HCT116 (cell line): Measurements from ENCODE around the gene SLC2A13. TPM values are rescaled to one million over a fixed set of nuclear protein-coding genes. Genes with fewer than 3 reads are reported as not detected.
"Not testable (repeated sequence)": the region's sequence is repeated elsewhere in the genome, so short reads cannot be mapped to it uniquely, and the experiment has no call there.

Experiments
- ATAC-seq: fragments of 200-7000 bp; cut with Tn5 transposase; 2 replicates; pipeline ENCODE4 v1.9.1; 2020; ENCODE audit warnings: mild to moderate bottlenecking, moderate library complexity
- BruUV-seq: library from RNA; stranded (reverse); fragments of 400-500 nt; replicated peaks from 2 replicates; lab custom pipeline; 2021; lab: Mats Ljungman, UMichigan
- CTCF ChIA-PET: fragments of 300-600 bp; sonication (Branson Sonifier 250); formaldehyde crosslinking; loops from one replicate; lab custom pipeline; 2021; ENCODE audit warnings: antibody characterized with exemption; lab: Charles Lee
- POLR2A ChIA-PET: fragments of 300-600, 350-600 bp; sonication (Branson Sonifier 250); formaldehyde crosslinking; loops from one replicate; lab custom pipeline; 2021; ENCODE audit warnings: antibody characterized with exemption; lab: Charles Lee
- RAD21 ChIA-PET, 2 experiments: fragments of 300-600 bp; sonication (Branson Sonifier 250); formaldehyde crosslinking; loops; one replicate each; lab custom pipeline; 2023; ENCODE audit warnings: low total read pairs in 2 of 2; ENCODE audit not compliant: uncharacterized antibody in 2 of 2, unreplicated experiment in 2 of 2, low non-redundant PET in 1 of 2; lab: Charles Lee
- DNase-seq: peaks from one replicate; pipeline ENCODE4 v3.0.0-alpha.2; 2010; ENCODE audit warnings: low read depth, low spot score
- H2AFZ ChIP-seq: fragments of 200-600 bp; shearing (Covaris generic), sonication (generic); 2 replicates; pipeline ENCODE4 v1.6.1; 2017; ENCODE audit warnings: low read depth, mixed run types, mixed read lengths, antibody characterized with exemption, low read length; ENCODE audit not compliant: poor library complexity, severe bottlenecking
- H3K27ac ChIP-seq: 2 replicates; pipeline ENCODE4 v1.5.1; 2012; ENCODE audit warnings: low read depth, low read length
- H3K27me3 ChIP-seq: fragments of 200-600 bp; sonication (generic); 2 replicates; pipeline ENCODE4 v1.6.1; 2016; ENCODE audit warnings: mixed run types, low read length, mixed read lengths; ENCODE audit not compliant: insufficient read depth
- H3K36me3 ChIP-seq, 2 experiments: fragments of 200-500 bp in 1 of 2; fragments of 200-600 bp in 1 of 2; sonication (Bioruptor generic) in 1 of 2; sonication (generic) in 1 of 2; 2 replicates each; pipeline versions ENCODE4 v1.5.1 to v1.6.1; 2014 to 2016; ENCODE audit warnings: low read length in 2 of 2, inconsistent platforms in 1 of 2, mixed read lengths in 1 of 2, mixed run types in 1 of 2; ENCODE audit not compliant: insufficient read depth in 2 of 2, control insufficient read depth in 1 of 2
- H3K4me1 ChIP-seq, 2 experiments: fragments of 200-600 bp in 1 of 2; sonication (generic) in 1 of 2; 2 replicates each; pipeline versions ENCODE4 v1.5.1 to v1.6.1; 2012 to 2017; ENCODE audit warnings: low read length in 2 of 2, inconsistent platforms in 1 of 2, mild to moderate bottlenecking in 1 of 2, mixed read lengths in 1 of 2, mixed run types in 1 of 2, moderate library complexity in 1 of 2; ENCODE audit not compliant: insufficient read depth in 2 of 2, control insufficient read depth in 1 of 2
- H3K4me2 ChIP-seq: fragments of 200-600 bp; sonication (generic); 2 replicates; pipeline ENCODE4 v1.6.1; 2017; ENCODE audit warnings: mixed run types, low read length, mixed read lengths
- H3K4me3 ChIP-seq, 2 experiments: fragments of 200-600 bp in 1 of 2; sonication (generic) in 1 of 2; replicated peaks in 1 of 2; 2 replicates each; pipeline ENCODE4 v1.5.1; 2011 to 2016; ENCODE audit warnings: low read length in 2 of 2, control low read depth in 1 of 2, low read depth in 1 of 2, mild to moderate bottlenecking in 1 of 2, mixed read lengths in 1 of 2, mixed run types in 1 of 2
- H3K79me2 ChIP-seq: fragments of 200-600 bp; sonication (generic); 2 replicates; pipeline ENCODE4 v1.6.1; 2017; ENCODE audit warnings: mild to moderate bottlenecking, mixed run types, low read length, moderate library complexity, mixed read lengths; ENCODE audit not compliant: insufficient read depth
- H3K9ac ChIP-seq: fragments of 200-600 bp; sonication (generic); 2 replicates; pipeline ENCODE4 v1.6.1; 2016; ENCODE audit warnings: low read length, mixed read lengths
- H3K9me2 ChIP-seq: fragments of 200-600 bp; sonication (generic), shearing (Covaris generic); 2 replicates; pipeline ENCODE4 v1.6.1; 2017; ENCODE audit warnings: mixed run types, mild to moderate bottlenecking, moderate library complexity; ENCODE audit not compliant: insufficient read depth
- H3K9me3 ChIP-seq, 2 experiments: fragments of 200-500 bp in 1 of 2; fragments of 200-600 bp in 1 of 2; sonication (Bioruptor generic) in 1 of 2; sonication (generic) in 1 of 2; 2 replicates each; pipeline ENCODE4 v1.6.1; 2014 to 2017; ENCODE audit warnings: low read length in 2 of 2, mixed read lengths in 2 of 2, inconsistent platforms in 1 of 2, low read depth in 1 of 2, mild to moderate bottlenecking in 1 of 2, mixed run types in 1 of 2, moderate library complexity in 1 of 2; ENCODE audit not compliant: control insufficient read depth in 1 of 2, insufficient read depth in 1 of 2
- H4K20me1 ChIP-seq: fragments of 200-600 bp; sonication (generic), shearing (Covaris generic); 2 replicates; pipeline ENCODE4 v1.6.1; 2017; ENCODE audit warnings: mixed run types, mild to moderate bottlenecking, moderate library complexity; ENCODE audit not compliant: insufficient read depth
- EGR1 ChIP-seq: IDR thresholded peaks from 2 replicates; pipeline ENCODE4 v1.6.1; 2012; ENCODE audit warnings: low read depth
- EZH2 ChIP-seq: fragments of 200-600 bp; sonication (generic); IDR thresholded peaks from 2 replicates; pipeline ENCODE4 v1.6.1; 2017; ENCODE audit warnings: antibody characterized with exemption, mixed run types
- POLR2A ChIP-seq: IDR thresholded peaks from 2 replicates; pipeline ENCODE4 v1.7.0; 2011; ENCODE audit warnings: borderline replicate concordance; ENCODE audit not compliant: insufficient read depth, insufficient read length; ENCODE audit errors: extremely low read depth
- POLR2AphosphoS5 ChIP-seq: IDR thresholded peaks from 2 replicates; pipeline ENCODE4 v1.6.1; 2011; ENCODE audit warnings: mild to moderate bottlenecking, low read depth, low read length, moderate library complexity
- SP1 ChIP-seq: IDR thresholded peaks from 2 replicates; pipeline ENCODE4 v1.6.1; 2012; ENCODE audit warnings: low read depth
- SRF ChIP-seq: IDR thresholded peaks from 2 replicates; pipeline ENCODE4 v1.6.1; 2012; ENCODE audit warnings: low read depth
- YY1 ChIP-seq: IDR thresholded peaks from 2 replicates; pipeline ENCODE4 v1.6.1; 2011; ENCODE audit warnings: low read length, low read depth, moderate library complexity, mild to moderate bottlenecking; ENCODE audit not compliant: insufficient replicate concordance; ENCODE audit errors: extremely low read depth
- ZNF274 ChIP-seq: fragments of 200-500 bp; sonication (Bioruptor generic); IDR thresholded peaks from 2 replicates; pipeline ENCODE4 v1.6.1; 2014; ENCODE audit warnings: mild to moderate bottlenecking, low read depth, low read length, inconsistent platforms
- intact Hi-C: fragments of 100-400 bp; cut with micrococcal nuclease; formaldehyde crosslinking; loops from 2 replicates; pipeline ENCODE4 v1.10.0; 2022
- total RNA-seq: library from RNA; stranded (reverse); gene quantifications from one replicate; pipeline ENCODE4 v1.2.1, GENCODE V29; 2021; ENCODE audit not compliant: unreplicated experiment
- TF ChIP-seq, protein P1 (sequence below): IDR thresholded peaks from 2 replicates; pipeline ENCODE4 v1.6.1; 2012; ENCODE audit warnings: low read depth
- TF ChIP-seq, protein P2 (sequence below): IDR thresholded peaks from 2 replicates; pipeline ENCODE4 v1.6.1; 2012
- TF ChIP-seq, protein P3 (sequence below): IDR thresholded peaks from 2 replicates; pipeline ENCODE4 v1.6.1; 2012

Gene SLC2A13
- total RNA-seq, 1 experiment from 2014 or later: 6.8 TPM

DNA sequence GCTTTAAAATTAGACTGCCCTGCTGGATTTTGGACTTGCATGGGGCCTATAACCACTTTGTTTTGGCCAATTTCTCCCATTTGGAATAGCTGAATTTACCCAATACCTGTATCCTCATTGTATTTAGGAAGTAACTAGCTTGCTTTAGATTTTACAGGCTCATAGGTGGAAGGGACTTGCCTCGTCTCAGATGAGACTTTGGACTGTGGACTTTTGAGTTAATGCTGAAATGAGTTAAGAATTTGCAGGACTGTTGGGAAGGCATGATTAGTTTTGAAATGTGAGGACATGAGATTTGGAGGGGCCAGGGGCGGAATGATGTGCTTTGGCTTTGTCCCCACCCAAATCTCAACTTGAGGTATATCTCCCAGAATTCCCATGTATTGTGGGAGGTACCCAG, 320.1 kb downstream of the SLC2A13 start:
- H3K9me2 ChIP-seq, H3K9me3 ChIP-seq, H3K27me3 ChIP-seq, H3K4me3 ChIP-seq, DNase-seq, BruUV-seq, H2AFZ ChIP-seq, CTCF ChIA-PET, RAD21 ChIA-PET, ATAC-seq, H3K79me2 ChIP-seq, H3K27ac ChIP-seq, H3K4me1 ChIP-seq, H3K4me2 ChIP-seq, H3K36me3 ChIP-seq, H3K9ac ChIP-seq, POLR2A ChIA-PET, H4K20me1 ChIP-seq: not testable (repeated sequence)
- intact Hi-C loops: loop anchor here (10.0 kb wide), 1 partner anchor 61 kb away; no protein-coding TSS in a partner anchor

DNA sequence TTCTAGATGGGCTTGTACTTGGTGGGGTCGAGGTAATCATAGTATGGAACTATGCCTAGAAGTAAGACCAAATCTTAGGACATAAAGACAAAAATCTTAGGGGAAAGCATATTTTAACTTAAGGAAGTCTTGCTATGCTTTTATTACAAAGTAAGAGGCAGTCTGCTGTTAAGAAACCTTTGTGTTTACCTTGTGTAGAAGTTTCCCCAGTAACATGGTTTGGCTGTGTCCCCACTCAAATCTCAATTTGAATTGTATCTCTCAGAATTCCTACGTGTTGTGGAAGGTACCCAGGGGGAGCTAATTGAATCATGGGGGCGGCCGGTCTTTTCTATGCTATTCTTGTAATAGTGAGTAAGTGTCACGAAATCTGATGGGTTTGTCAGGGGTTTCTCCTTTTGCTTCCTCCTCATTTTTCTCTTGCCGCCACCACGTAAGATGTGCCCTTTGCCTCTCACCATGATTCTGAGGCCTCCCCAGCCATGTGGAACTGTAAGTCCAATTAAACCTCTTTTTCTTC, 323.8 kb downstream of the SLC2A13 start:
- no TSS peak for BruUV-seq
- Histone ChIP-seq H3K27me3 (no peaks in the 10 kb centered on the region), H3K36me3 (no peaks in the 10 kb centered on the region), H3K4me2 (no peak overlapping the region), H3K4me3 (no peak overlapping the region), H3K9me3 (no peaks in the 10 kb centered on the region), H4K20me1 (no peaks in the 10 kb centered on the region), H3K4me1 (no peaks in the 10 kb centered on the region), H3K79me2 (no peaks in the 10 kb centered on the region), H3K9me2 (no peaks in the 10 kb centered on the region), H2AFZ (no peak overlapping the region), H3K27ac (no peak overlapping the region), H3K9ac (no peak overlapping the region)
- ChIA-PET POLR2A (no interaction called here), RAD21 (no interaction called here), CTCF (no interaction called here)
- TF ChIP-seq, protein P1, sequence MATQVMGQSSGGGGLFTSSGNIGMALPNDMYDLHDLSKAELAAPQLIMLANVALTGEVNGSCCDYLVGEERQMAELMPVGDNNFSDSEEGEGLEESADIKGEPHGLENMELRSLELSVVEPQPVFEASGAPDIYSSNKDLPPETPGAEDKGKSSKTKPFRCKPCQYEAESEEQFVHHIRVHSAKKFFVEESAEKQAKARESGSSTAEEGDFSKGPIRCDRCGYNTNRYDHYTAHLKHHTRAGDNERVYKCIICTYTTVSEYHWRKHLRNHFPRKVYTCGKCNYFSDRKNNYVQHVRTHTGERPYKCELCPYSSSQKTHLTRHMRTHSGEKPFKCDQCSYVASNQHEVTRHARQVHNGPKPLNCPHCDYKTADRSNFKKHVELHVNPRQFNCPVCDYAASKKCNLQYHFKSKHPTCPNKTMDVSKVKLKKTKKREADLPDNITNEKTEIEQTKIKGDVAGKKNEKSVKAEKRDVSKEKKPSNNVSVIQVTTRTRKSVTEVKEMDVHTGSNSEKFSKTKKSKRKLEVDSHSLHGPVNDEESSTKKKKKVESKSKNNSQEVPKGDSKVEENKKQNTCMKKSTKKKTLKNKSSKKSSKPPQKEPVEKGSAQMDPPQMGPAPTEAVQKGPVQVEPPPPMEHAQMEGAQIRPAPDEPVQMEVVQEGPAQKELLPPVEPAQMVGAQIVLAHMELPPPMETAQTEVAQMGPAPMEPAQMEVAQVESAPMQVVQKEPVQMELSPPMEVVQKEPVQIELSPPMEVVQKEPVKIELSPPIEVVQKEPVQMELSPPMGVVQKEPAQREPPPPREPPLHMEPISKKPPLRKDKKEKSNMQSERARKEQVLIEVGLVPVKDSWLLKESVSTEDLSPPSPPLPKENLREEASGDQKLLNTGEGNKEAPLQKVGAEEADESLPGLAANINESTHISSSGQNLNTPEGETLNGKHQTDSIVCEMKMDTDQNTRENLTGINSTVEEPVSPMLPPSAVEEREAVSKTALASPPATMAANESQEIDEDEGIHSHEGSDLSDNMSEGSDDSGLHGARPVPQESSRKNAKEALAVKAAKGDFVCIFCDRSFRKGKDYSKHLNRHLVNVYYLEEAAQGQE: no peak
- no peak for TF ChIP-seq EZH2
- no peak for TF ChIP-seq YY1
- TF ChIP-seq, protein P2, sequence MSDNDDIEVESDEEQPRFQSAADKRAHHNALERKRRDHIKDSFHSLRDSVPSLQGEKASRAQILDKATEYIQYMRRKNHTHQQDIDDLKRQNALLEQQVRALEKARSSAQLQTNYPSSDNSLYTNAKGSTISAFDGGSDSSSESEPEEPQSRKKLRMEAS: no peak
- TF ChIP-seq, protein P3, sequence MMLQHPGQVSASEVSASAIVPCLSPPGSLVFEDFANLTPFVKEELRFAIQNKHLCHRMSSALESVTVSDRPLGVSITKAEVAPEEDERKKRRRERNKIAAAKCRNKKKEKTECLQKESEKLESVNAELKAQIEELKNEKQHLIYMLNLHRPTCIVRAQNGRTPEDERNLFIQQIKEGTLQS: no peak
- no peak for TF ChIP-seq POLR2A
- TF ChIP-seq EGR1: no peak
- no peak for TF ChIP-seq POLR2AphosphoS5
- TF ChIP-seq SRF: no peak
- no peak for TF ChIP-seq SP1
- TF ChIP-seq ZNF274: no peak
- ATAC-seq (no peak), DNase-seq (no peak)
- intact Hi-C loops: loop anchor here (10.0 kb wide), 1 partner anchor 57 kb away; no protein-coding TSS in a partner anchor
